HG02870 (cell line): Measurements from ENCODE around the gene IKZF3.
"Not testable (repeated sequence)": the region's sequence is repeated elsewhere in the genome, so short reads cannot be mapped to it uniquely, and the experiment has no call there.

Experiments used
- ATAC-seq: cut with Tn5 transposase; IDR thresholded peaks from one replicate; pipeline ENCODE4 v1.9.1; 2021; ENCODE audit warnings: mild to moderate bottlenecking, moderate library complexity; ENCODE audit not compliant: unreplicated experiment

IKZF3 gene

DNA sequence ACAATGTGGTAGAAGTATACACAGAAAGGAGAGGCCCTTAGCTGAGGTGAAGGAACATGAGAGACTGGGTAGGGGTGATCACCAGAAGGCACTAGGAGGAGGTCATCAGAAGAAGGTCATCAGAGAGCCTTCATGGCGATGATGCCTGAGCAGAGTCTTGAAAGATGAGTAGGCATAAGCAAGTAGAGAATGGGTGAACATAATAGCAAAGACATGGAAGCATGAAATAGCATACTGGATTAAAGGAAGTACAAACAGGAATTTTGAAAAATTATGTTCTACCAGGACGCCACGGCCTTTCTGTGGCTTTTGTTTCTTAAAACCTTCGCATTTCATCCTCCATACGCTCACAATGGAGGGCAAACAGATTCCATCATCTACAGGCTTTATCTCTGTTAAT, 2.9 kb downstream of the IKZF3 start:
- no peak for ATAC-seq

DNA sequence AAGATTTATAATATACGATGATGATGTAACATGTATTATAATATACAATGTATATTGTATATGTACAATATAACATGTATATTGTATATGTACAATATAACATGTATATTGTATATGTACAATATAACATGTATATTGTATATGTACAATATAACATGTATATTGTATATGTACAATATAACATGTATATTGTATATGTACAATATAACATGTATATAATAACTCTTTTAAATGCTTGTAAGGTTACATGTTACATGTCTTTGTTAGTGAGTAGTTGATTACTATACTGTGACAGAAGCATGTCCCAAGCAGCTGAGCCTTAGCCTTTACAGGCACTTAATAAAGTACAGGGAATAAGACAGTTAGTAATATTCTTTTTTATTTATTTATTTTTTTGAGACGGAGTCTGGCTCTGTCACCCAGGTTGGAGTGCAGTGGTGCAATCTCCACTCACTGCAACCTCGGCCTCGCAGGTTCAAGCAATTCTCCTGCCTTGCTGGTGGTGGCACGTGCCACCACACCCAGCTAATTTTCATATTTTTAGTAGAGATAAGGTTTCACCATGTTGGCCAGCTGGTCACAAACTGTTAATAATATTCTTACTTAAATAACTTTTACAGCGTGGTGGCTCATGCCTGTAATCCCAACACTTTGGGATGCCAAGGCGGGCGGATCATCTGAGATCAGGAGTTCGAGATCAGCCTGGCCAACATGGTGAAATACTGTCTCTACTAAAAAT, 8.0 kb downstream of the IKZF3 start:
- ATAC-seq: not testable (repeated sequence)

DNA sequence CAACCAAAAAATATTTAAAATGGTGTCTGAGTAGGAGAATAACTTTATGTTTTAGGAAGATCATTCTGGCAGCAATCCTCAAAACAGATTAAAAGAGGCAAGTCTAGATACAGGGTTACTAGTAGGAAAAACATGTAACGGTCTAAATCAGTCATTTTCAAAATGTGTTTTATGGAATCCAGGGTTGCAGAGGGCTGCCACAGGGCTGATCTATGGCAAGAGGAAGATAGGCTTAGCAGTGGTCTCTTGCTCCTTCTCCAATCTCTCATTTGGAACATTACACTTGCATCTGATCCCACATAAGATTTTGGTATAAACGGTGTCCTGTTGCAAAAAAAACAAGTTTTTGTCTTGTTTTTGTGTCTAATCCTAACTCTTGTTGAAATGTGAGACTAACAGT, 9.2 kb downstream of the IKZF3 start:
- no peak for ATAC-seq

DNA sequence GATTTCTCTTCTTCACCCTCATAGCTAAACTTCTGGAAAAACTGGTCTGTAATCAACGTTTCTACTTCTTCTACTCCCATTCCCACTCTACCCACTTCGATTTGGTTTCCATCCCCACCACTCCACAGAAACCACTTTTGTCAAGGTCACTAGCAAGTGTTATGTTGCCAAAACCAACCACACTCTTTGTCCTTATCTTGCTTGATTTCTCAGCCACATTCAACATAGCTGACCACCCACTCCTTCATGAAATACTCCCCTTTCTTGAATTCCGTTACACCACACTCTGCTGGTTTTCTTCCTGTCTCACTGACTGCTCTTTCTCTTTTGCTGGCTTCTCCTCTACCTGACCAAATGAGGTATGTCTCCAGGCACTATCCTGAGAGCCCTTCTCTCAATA, 11.9 kb downstream of the IKZF3 start:
- no peak for ATAC-seq

DNA sequence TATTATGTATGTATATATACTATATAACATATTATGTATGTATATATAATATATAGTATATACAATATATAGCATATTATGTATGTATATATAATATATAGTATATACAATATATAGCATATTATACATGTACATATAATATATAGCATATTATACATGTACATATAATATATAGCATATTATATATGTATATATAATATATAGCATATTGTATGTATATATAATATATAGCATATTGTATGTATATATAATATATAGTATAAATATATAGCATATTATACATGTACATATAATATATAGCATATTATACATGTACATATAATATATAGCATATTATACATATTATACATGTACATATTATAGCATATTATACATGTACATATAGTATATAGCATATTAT, 13.9 kb downstream of the IKZF3 start:
- ATAC-seq: not testable (repeated sequence)

DNA sequence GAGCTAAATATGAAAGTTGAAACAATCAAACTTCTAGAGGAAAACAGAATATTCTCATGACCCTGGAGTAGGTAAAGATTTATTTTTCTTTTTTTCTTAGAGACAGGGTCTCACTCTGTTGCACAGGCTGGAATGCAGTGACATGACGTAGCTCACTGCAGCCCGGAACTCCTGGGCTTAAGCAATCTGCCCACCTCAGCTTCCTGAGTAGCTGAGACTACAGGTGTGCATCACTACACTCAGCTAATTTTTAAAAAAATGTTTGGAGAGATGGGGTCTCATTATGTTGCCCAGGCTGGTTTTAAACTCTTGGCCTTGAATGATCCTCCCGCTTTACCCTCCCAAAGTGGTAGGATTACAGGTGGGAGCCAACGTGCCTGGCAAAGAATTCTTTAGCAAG, 15.5 kb downstream of the IKZF3 start:
- no peak for ATAC-seq

DNA sequence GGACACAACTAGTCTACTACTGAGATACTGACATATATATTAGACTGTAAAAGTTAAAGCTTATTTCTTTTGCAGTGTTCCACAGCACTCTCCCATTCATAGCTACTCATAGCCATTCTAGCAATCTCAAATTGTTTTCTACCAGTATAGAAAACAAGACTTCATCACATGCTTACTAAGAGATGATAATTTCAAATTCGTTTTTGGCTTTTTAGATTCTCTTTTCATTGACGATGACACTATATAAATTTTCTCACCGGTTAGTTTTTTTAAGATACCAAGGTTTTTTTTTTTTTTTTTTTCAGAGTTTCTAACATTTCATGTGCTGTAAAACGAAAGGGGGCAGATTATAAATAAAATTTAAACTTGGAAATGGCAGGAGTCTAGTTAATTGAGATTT, 17.9 kb downstream of the IKZF3 start:
- no peak for ATAC-seq

DNA sequence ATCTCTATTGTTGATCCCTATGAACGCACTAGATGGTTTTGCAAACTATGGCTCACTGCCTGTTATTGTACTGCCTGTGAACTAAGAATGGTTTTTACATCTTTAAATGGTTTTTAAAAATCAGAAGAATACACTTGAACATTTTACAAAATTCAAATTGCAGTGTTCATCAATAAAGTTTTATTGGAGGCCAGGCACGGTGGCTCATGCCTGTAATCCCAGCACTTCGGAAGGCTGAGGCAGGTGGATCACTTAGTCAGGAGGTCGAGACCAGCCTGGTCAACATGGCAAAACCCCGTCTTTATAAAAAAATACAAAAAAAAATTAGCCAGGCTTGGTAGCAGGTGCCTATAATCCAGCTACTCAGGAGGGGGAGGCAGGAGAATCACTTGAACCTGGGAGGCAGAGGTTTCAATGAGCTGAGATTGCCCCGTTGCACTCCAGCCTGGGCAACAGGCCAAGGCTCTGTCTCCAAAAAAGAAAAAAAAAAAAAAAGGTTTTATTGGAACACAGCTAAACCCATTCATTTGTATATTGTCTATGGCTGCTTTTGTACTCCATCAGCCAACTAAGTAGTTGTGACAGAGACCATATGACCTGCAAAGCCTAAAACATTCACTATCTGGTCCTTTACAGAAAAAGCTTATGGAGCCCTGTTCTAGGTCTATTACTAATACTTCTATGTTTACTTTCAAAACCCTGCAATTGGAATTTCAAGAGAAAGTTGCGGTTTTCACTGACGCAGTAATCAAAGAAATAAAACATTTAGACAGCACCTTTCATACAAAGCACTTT, 18.9 kb downstream of the IKZF3 start:
- no peak for ATAC-seq

DNA sequence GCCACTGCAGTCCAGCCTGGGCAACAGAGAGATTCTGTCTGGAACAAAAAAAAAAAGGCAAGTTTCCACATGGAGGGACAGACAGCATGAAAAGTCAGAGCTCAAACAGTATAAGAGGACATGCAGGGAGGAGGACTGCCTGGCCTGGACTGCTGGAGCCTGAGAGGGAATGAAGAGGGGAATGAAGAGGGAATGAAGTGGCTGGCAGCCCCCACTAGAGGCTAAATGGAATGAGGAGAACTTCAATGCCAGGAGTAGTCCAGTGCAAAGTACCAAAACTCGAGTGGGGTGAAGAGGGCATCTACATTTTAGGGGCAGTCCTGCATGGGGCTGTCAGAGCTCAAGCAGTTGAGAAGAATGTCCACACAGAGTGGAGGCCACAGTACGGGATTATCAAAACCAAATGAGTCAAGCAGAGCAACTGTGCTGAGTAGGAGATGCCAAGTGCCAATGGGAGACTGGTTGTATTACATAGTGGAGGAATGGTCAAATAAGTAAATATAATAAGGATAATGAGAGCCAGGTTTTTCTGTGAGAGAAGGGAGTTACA, 22.9 kb downstream of the IKZF3 start:
- ATAC-seq: no peak

DNA sequence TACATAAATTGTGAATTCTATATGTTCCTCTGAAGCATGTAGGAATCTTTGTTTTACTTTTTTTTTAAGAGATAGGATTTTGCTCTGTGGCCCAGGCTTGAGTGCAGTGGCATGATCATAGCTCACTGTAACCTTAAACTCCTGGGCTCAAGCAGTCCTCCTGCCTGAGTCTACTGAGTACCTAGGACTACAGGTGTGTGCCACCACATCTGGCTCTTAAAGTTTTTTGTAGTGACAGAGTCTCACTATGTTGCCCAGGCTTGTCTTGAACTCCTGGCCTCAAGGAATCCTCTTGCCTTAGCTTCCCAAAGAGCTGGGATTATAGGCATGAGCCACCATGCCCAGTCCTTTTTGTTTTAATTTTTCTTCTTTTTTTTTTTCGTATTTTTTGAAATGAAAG, 25.3 kb downstream of the IKZF3 start:
- ATAC-seq: no peak

DNA sequence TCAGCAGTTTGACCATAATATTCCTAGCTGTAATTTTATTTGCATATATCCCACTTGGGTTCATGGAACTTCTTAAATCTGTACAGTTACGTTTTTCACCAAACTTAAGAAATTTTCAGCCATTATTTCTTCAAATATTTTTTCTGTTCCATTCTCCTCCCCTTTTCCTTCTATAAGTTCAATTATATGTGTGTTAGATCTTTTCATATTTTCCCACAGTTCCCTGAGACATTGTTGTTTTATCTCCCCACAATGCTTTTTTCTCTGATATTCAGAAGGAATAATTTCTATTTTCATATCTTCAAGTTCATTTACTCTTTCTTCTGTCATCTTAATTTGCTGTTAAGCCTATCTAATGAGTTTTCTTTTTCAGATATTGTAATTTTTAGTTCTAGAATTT, 26.1 kb downstream of the IKZF3 start:
- ATAC-seq: no peak

DNA sequence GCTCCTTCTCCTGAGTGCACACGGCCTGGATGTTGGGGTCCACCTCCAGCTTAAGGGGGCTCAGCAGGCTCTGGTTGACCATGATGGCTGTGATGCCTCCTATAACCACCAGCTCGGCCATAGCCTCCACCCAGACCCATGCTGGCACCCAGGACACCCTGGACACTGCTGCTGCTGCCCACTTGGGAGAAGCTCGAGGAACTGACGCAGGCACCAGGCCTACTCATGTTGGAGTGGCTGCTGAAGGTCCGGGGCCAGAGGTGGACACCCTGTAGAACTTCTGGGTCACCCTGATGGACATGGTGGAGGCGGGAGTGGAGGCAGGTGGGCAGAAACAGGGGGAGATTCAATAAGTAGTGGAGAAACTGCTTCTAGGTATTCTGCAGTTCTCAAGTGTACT, 28.0 kb downstream of the IKZF3 start:
- ATAC-seq: no peak

DNA sequence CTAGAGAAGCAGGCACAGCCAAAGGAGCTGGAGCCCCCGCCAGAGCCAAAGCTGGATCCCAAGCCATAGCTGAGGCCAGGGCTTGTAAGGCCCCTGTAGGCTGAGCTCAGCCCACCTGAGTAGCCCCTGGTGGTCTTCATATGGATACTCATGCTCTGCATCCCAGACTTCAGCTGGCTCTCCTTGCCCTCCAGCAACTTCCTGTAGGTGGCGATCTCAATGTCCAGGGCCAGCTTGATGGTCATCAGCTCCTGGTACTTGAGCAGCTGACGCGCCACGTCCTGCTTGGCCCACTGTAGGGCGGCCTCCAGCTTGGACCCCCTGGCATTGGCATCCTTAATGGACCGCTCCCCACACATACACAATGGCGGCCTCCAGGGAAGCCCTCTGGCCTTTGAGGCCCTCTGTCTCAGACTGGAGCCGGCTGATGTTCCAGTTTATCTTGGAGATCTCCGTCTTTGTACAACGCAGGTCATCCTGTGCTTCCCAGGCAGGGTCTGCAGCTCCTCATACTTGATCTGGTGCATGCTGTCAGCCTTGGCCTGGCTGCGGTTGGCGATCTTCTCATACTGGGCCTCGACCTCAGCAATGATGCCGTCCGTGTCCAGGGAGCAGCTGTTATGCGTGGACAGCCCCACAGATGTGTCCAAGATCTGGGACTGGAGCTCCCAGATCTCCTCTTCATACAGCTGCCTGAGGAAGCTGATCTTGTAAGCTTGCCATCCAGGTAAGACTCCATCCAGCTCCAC, 28.9 kb downstream of the IKZF3 start:
- ATAC-seq: no peak

DNA sequence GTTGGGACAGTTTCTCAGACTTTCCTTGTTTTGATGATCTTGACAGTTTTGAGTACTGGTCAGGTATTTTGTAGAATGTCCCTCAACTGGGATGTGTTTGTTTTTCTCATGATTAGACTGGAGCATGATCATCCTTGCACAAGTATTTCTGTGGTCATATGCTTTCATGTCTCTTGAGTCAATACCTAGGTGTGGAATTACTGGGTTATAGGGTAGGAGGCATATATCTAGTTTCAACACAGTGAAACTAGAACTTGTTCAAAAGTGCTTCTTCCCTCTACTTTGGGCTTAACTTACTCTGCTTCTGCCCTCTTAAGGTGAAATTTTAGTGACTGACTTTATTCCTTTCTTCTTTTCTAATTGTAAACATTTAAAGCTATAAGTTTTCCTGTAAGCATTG, 30.1 kb downstream of the IKZF3 start:
- no peak for ATAC-seq

DNA sequence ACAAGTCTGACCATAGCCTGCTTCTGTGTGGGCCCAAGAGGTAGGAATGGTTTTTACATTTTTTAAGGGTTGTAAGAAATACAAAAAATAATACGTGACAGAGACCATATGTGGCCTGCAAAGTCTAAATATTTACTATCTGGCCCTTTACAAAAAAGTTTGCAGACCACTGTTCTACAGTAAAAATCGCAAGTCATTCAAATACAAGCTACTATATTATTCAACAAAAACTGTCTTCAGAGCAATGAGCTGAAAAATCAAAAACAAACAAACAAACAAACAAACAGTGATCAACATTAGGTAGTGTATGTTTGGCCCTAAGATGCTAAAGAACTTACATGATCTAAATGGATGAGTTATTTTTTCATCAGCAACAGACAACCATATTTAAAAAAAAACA, 32.5 kb downstream of the IKZF3 start:
- no peak for ATAC-seq

DNA sequence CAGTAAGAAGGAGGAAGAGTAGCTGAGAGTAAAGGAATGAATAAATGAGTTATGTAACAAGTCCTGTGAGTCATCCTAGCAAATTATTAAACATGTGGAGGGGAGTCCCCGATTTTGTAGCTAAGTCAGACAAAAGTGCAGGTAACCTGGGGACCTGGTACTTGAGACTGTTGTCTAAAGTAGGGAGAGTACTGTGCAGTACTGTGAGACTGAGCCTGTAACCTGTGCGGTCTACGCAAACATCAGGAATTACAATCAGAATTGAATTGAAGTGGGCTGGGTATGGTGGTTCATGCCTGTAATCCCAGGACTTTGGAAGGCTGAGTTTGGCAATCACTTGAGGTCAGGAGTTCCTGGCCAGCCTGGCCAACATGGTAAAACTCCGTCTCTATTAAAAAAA, 35.7 kb downstream of the IKZF3 start:
- ATAC-seq: no peak

DNA sequence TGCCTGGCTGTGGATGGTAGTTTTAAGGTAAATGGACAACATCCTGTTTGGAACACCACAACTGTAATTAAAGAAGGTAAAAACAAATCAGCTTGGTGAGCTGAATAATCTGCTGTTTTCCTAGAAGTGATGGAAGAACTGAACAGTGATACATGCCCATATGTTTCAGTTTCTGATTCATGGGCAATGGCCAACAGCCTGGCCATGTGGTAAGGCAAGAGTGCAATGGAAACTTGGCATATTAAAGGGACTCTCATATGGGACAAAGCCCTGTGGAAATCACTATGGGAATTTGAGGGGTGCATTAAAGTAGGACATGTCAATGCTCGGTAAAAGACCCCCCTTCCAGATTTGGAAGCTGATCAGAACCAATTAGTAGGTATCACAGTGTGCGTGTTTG, 37.8 kb downstream of the IKZF3 start:
- no peak for ATAC-seq

DNA sequence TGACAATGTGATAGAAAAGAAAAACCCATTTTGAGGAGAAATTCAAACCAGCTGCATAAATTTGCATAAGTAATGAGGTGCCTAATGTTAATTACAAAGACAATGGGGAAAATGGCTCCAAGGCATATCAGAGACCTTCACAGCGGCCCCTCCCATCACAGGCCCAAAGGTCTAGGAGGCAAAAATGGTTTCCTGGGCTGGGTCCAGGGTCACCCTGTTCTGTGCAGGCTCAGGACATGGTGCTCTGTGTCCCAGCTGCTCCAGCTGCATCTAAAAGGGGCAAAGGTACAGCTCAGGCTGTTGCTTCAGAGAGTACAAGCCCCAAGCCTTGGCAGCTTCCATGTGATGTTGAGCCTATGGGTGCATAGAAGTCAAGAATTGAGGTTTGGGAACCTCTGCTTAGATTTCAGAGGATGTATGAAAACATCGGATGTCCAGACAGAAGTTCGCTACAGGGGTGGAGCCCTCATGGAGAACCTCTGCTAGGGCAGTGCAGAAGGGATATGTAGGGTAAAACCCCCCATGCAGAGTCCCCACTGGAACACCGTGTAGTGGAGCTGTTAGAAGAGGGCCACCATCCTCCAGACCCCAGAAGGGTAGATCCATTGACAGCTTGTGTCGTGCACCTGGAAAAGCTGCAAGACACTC, 40.6 kb downstream of the IKZF3 start:
- ATAC-seq: no peak

DNA sequence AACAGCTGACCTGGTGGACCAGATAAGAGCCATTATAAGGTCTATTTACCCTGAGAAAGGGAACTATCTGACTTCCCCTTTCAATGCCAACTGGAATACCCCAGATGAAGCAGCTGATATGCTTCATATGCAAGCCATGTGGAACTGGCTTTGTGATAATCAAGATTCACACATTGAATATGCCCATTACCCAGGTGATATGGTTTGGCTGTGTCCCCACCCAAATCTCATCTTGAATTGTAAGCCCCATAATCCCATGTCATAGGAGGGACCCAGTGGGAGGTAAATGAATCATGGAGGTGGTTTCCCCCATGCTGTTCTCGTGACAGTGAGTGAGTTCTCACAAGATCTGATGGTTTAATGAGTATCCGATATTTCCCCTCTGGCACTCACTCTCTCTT, 42.1 kb downstream of the IKZF3 start:
- ATAC-seq: no peak

DNA sequence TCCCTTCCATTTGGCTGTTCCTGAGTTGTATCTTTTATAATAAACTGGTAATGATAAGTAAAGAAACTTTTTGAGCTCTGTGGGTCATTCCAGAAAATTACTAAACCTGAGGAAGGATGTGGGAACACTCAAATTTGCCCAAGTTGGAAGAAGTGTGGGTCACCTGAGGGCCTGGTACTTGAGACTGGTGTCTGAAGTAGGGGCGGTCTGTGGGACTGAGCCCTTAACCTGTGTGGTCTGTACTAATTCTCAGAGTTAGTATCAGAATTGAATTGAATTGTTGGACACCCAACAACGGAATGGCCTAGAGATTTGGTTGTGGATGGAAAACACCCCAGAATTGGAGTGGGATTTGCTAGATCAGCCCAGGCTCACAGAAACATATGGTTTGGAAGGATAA, 43.1 kb downstream of the IKZF3 start:
- ATAC-seq: no peak

DNA sequence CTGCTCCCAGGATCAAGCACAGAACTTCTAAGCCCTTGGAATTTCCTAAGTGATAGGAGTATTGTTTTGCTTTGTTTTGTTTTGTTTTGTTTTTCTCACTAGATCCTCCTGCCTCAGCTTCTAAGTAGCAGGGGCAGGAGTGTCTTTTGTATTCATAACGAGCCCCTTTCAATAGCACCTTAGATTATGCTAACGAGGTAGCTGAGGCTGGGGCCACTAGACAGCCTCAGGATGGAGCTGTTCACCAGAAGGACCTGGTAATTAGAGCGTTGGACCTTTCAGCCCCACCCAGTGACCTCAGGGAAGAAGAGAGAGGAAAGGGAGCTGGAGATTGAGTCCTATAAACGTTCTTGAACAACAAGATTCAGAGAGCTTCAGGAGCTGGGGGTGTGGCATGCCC, 43.6 kb downstream of the IKZF3 start:
- no peak for ATAC-seq
